ENCODE measurements around the gene ATAD3C.
"Not testable (repeated sequence)": the region's sequence is repeated elsewhere in the genome, so short reads cannot be mapped to it uniquely, and the experiment has no call there.

ATAD3C gene

DNA sequence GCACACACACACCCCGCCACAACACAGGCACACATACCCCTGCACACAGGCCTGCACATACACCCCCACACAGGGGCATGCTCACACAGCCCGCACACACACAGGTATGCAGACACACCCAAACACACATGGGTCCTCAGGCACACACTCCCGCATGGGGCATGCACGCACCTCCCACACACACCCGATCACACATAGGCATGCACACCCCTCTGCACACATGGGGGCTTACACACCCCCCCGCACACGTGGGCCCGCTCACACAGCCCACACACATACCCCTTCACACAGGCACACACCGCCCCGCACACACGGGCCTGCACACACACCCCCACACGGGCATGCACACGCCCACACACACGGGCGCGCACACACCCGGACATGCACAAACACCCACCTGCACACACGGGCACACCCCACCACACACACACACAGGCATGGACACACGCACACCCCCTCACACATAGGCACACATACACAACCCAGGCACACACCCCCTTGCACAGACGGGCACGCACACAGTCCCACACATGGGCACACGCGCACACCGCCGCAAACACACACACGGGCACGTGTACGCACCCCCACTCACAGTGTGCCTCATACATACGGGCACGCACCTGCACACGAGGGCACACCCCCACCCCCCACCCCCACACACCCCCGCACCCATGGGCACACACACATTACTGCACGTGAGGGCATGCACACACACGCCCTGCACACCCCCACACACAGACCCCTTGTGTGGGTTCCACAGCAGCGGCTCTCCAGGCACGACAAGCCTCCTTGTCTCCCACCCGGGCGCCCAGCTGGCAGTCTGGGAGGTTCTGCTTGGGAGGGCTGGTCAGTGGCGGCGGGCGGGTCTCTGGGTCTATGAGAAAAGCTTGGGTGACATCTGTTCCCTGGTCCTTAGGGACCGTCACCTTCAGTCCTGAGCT lies 30.3 kb downstream of the ATAD3C start:
- no peak for DNase-seq

DNA sequence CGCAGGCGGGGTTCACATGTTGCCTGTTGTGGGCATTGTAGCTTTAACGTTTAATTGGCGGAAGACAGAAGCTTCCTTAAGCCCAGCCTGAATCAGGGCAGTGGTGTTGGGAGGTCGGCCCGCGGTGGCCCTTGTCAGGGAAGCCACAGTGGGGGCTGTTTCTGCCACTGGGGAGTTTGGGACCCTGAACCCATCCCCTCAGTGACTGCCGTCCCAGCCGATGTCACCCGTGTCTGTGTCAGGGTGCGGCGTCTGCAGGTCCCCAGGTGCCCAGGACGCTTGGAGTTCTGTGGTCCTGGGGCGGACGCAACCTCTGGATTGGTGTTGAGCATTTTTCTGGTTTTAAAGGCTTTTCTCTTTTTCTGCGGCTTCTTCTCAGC lies 31.0 kb downstream of the ATAD3C start:
- not testable (repeated sequence) for DNase-seq

DNA sequence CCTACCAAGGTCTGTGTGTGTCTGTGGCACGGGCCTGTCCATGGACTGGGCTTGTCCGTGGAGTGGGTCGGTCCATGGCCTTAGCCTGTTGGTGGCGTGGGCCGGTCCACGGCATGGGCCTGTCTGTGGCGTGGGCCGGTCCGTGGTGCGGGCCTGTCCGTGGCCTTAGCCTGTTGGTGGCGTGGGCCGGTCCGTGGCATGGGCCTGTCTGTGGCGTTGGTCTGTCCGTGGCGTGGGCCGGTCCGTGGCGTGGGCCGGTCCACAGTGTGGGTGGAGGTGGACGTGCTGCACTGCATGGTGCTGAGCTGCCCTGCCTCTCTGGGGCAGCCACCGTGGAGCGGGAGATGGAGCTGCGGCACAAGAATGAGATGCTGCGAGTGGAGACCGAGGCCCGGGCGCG lies 32.3 kb downstream of the ATAD3C start:
- DNase-seq = not testable (repeated sequence)

DNA sequence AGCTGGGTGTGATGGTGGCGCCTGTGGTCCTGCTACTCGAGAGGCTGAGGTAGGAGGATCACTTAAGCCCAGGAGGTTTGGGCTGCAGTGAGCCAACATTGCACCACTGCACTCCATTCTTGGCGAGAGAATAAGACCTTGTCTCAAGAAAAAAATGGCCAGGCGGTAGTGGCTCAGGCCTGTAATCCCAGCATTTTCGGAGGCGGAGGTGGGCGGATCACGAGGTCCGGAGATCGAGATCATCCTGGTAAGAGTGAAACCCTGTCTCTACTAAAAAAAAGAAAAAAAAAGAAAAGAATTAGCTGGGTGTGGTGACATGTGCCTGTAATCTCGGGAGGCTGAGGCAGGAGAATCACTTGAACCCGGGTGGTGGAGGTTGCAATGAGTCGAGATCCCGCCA lies 33.4 kb downstream of the ATAD3C start:
- no peak for DNase-seq

DNA sequence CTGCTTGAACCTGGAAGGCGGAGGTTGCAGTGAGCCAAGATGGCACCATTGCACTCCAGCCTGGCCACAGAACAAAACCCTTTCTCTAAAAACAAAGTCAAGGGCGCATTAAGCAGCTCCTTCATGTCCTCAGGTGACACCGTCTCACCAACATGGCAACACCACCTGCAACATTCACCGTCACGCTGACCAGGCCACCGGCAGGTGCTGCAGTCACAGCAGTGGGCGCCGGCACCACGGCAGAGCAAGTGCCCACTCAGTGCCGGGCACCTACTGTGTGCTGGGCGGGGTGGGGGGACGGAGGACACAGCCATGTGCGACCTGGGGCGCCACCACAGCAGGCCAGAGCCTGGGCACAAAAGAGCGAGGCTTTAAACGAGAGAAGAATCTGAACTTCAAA lies 34.2 kb downstream of the ATAD3C start:
- DNase-seq = no peak

DNA sequence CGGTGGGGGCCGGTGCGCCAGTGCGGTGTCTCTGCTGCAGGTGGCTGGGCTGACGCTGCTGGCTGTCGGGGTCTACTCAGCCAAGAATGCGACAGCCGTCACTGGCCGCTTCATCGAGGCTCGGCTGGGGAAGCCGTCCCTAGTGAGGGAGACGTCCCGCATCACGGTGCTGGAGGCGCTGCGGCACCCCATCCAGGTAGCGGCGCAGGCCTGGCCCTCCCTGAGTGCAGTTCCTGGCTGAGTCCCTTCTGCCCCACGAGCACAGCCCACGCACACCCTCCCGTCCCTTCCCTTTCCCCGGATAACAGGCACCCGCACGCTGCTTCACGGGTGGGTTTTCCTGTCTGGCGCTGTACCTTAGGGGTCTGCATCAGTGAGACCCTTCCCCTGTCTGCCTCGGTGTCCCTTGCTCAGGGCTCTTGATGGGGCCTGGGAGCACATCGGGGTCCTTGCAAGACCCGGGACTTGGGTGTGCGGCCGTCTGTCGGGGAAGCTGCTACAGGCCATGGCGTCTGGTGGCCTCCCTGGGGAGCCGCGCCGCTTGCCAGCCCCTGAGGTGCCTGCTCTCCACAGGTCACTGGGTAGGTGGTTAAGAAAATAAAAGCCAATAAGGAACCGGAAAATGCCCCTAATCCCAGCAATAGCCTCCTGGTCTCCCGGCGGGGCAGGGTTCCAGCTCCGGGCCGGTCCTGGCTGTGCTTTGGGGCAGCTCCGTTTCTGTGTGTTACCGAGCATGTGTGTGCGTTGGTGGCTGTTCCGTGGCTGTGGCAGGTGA lies 35.7 kb downstream of the ATAD3C start:
- not testable (repeated sequence) for DNase-seq

DNA sequence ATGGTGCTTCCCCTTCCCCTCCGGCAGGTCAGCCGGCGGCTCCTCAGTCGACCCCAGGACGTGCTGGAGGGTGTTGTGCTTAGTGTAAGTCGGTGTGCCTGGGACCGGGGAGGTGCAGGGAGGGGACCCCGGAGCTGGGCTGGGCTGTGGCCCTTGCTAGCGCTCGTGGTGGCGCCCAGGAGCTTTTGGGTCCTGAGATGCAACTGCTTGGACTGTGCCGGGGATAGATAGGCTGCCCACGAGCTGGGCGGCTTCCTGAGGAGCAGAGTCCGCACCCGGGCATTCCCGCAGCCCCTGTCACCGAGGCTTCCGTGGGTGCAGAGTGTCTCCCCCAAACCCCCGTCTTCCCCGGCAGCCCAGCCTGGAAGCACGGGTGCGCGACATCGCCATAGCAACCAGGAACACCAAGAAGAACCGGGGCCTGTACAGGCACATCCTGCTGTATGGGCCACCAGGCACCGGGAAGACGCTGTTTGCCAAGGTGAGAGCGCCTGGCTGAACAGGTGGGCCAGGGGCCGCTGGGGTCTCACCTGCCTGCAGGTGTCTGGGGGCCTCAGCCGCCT lies 36.3 kb downstream of the ATAD3C start:
- DNase-seq = not testable (repeated sequence)

DNA sequence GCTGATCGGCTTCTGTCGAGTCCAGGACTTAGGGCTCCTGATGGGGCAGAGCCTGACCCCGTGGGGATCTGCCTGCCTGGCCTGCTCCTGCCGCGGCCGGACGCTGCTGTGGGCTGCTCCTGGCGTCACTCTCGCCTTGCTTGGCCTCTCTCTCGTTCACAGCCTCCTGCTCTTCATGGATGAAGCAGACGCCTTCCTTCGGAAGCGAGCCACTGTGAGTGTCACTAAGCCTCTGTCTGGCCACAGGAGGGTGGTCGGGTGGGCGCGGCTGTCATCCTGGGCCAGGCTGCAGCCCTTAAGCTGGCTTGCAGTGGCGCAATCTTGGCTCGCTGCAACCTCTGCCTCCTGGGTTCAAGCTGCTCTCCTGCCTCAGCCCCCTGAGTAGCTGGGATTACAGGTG lies 38.2 kb downstream of the ATAD3C start:
- DNase-seq = no peak

DNA sequence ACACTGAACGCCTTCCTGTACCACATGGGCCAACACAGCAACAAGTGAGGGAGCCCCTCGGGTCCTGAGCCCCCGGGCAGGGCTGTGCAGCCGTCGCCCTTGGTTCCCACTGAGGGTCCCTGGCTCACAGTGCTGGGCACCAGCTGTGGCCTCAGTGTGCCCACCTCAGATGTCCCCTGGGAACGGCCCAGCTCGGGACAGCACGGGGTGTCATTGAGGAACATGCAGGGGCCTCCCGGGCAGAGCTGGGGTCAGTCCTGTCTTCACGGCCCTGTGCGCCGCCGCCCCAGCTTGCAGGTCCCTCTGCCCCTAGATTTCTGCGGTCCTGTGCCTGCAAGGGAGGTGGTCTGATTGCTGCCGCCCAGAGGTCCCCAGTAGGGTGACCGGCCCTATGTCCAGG lies 39.7 kb downstream of the ATAD3C start:
- no peak for DNase-seq

DNA sequence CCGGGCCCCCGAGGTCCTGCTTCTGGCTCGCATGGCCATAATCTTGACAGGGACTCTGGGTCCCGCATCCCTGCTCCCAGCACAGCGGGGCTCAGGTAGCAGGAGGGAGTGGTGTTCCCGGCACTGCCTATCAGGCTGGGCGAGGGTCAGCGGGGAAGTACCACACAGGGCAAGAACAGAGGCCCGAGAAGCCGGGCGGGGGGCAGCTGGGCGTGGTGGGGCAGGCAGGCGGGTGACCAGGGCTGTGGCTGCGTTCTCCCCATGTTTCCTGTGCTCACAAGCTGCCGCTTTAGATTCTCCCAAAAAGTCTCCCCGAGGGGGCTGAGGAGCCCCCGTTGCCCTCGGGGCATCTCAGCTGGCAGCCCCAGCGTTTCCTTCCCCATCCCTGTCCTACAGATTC lies 40.4 kb downstream of the ATAD3C start:
- no peak for DNase-seq

DNA sequence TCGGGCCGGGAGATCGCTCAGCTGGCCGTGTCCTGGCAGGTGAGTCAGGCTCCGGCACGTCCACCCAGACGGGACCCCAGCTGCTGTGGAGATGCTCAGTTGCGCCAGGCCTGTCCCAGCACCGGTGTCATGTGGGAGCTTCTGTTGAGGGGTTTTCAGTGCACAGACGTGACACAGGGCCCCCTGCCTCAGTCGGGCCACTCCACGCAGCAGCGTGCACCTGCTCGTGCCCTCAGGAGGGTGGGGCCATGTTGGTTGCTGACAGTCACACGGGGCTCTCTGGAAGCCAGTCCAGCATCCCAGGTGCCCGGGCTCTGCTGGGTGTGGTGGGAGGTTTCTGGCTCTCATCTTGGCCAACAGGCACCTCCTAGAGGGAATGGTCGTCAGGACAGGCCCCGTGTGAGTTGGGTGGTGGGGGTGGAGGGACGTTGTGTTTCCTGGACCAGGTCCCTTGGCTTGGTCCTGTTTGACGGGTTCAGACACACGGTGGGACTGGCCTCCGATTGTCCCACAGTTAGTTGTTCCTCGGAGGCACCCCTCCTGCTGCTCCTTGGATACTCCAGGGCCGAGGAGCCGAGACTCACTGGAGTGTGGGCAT lies 41.2 kb downstream of the ATAD3C start:
- no peak for DNase-seq

DNA sequence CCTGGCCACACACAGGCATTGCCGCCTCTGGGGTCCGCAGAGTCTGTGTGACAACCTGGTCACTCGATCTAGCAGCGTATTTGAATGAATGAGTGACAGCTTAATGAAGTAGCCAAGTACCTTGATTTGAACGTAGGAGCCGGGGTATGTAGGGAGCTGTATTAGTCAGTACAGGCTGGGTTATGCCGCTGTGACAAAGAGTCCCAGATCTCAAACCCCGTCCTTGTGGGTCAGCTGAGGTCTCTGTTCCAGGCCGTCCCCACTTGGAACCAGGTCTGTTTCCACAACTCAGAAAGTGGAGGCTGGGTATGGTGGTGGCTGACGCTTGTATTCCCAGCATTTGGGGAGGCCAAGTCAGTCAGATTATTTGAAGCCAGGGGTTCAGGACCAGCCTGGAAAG lies 42.1 kb downstream of the ATAD3C start:
- no peak for DNase-seq

DNA sequence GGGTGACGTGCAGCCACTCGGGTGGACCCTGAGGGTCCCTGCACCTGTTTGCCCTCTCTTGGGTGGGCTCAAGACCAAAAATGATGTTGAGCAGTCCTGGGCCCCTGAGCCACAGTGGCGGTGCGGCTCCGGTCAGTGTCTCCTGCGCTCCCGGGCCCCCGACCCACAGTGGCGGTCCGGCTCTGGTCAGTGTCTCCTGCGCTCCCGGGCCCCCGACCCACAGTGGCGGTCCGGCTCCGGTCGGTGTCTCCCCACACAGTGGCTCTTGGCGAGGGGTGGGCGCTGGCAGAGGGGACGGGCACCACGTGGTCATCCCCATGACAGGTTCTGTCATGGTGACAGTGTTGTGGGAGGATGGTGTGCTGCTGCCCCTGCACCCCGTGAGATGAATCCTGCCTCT lies 44.8 kb downstream of the ATAD3C start:
- not testable (repeated sequence) for DNase-seq

DNA sequence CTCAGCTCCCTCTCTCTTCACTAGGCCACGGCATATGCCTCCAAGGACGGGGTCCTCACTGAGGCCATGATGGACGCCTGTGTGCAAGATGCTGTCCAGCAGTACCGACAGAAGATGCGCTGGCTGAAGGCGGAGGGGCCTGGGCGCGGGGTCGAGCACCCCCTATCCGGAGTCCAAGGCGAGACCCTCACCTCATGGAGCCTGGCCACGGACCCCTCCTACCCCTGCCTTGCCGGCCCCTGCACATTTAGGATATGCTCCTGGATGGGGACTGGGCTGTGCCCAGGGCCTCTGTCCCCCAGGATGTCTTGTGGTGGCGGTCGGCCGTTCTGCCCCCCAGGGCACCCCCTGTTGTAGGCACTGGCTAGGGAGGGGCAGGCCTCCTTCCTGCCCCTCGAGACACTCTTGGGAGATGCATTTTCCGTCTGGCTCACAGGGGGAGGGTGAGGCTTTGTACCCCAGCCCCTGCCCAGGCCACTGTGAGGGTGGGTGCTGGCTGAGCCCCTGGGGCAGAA lies 46.0 kb downstream of the ATAD3C start:
- DNase-seq = not testable (repeated sequence)

DNA sequence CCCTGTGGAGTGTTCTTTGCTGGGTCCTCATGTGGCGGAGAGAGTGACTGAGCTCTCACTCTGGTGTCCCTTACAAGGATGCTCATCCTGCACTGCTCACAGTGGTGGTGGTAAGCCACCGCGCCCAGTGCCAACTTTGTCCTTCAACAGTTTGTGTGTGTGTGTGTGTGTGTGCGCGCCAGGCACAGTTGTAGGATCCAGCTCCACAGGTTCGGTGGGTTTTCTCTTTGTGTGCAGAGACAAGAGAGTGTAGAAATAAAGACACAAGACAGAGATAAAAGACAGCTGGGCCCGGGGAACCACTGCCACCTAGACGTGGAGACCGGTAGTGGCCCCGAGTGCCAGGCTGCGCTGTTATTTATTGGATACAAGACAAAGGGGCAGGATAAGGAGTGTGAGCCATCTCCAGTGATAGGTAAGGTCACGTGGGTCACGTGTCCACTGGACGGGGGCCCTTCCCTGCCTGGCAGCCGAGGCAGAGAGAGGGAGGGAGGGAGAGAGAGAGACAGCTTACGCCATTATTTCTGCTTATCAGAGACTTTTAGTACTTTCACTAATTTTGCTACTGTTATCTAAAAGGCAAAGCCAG lies 55.4 kb downstream of the ATAD3C start:
- peak; percentile 81 for DNase-seq

DNA sequence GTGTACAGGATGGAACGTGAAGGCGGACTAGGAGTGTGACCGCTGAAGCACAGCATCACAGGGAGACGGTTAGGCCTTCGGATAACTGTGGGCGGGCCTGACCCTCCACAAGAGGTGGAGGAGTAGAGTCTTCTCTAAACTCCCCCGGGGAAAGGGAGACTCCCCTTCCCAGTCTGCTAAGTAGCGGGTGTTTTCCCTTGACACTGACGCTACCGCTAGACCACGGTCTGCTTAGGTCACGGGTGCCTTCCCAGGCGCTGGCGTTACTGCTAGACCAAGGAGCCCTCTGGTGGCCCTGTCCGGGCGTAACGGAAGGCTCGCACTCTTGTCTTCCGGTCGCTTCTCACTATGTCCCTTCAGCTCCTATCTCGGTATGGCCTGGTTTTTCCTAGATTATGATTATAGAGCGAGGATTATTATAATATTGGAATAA lies 55.9 kb downstream of the ATAD3C start:
- DNase-seq = not testable (repeated sequence)

DNA sequence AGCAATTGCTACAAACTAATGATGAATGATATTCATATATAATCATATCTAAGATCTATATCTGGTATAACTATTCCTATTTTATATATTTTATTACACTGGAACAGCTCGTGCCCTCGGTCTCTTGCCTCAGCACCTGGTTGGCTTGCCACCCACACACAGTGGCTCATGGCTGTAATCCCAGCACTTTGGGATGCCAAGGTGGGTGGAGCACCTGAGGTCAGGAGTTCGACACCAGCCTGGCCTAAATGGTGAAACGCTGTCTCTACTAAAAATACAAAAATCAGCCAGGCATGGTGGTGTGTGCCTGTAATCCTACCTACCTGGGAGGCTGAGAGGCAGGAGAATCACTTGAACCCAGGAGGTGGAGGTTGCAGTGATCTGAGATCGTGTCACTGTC lies 56.3 kb downstream of the ATAD3C start:
- DNase-seq = not testable (repeated sequence)

DNA sequence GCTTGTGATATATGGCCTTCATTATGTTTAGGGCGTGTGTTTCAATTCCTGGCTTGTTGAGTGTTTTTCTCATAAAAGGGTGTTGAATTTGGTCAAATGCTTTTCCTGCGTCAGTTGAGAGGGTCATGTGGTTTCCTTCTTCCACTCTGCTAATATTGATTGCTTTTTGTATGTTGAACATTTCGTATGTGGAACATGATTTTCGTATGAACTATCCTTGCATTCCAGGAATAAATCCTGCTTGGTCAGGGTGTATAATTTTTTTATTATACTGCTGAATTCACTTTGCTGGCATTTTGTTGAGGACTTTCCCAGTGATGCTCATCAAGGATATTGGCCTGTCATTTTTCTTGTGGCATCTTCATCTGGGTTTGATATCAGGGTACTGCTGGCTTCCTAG lies 57.8 kb downstream of the ATAD3C start:
- no peak for DNase-seq

DNA sequence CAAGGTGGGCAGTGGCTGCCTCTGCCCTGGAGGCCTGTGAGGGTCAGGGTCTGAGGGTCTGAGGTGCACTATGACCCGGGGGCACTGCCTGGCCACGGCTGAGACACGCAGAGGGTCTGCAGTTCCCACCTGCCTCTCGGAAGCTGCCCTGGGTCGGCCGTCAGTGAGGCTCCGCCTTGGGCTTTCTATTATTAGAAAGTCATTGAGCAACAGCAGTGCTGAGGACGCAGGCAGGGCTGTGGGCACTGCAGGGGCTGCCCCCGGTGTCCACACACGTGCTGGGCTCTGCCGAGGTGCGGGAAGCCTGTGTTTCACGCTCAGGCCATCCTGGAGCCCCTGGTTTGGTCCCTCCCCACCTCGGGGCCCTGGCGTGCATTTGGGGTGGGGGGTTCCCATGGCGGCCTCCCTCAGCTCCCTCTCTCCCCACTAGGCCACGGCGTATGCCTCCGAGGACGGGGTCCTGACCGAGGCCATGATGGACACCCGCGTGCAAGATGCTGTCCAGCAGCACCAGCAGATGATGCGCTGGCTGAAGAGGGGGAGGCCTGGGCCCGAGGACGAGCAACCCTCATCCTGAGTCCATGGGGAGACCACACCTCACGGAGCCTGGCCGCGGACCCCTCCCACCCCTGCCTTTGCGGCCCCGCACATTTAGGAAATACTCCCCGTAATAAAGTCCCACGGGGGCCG lies 59.4 kb downstream of the ATAD3C start:
- DNase-seq = not testable (repeated sequence)

DNA sequence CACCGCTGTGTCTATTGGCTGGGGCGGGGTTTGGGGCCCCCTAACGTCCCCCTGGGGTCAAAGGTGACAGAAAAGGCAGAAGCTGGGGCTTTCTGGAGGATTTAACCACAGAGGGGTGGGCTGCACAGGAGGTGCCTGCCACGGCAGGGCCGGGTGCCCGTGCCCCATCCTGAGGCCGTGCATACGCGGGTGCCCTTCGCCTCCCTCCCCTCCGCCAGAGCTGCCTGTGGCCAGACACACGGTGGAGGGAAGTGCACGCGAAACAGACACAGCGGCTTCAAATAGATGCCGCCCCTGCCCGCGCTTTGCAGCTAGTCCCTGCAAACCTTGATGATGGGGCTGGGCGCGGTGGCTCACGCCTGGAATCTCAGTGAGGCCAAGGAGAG lies 60.0 kb downstream of the ATAD3C start:
- DNase-seq = not testable (repeated sequence)

DNA sequence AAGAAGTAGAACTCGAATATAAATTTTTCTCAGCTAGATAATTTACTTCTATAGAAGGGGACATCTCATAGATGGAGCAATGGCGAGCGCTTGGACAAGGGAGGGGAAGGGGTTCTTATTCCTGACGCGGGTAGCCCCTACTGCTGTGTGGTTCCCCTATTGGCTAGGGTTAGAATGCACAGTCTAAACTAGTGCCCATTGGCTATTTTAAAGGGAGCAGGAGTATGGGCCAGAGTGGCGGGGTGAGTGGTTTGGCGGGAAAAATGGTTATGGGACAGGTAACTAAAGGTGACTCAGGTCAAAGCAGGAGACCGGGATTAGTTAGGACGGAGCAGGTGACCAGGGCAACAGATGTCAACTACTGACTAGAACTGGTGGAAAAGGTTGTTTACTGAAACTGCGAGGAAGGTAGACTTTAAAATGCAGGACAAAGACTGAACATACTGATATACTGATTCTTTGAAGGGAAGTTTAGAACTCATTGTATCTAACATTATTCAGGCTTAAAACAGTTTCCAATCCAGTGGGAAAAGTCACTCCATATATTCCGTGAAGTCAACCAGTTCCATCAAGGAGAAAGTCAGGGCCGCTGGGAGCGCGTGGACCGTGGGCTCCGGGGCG lies 61.5 kb downstream of the ATAD3C start:
- peak; percentile 67 for DNase-seq
